ENCODE measurements around the gene FAM135A. TPM values are rescaled to one million over a fixed set of nuclear protein-coding genes. Genes with fewer than 3 reads are reported as not detected.

Gene FAM135A
- total and polyA plus RNA-seq, 2 of the 13 experiments (the other 11 are each of a cell fraction or from before 2014, with no cell fraction given), result 26.9 to 31.5 TPM

- no peaks in the 10 kb centered on the region for H4K20me1 ChIP-seq (ENCODE audit: insufficient read depth, low read length)
- in situ Hi-C loops (cut with HindIII; ENCODE audit: extremely low pct_ligation_motif_present, low pct_unique_long_range_greater_than_20kb) (no loop called here), intact Hi-C loops (cut with micrococcal nuclease; ENCODE audit: unreplicated experiment) (no loop called here)
- 25% methylated on average over 1 of the region's 1 CpG for WGBS (ENCODE audit: low lambda C conversion rate)
- BruUV-seq (replicated peaks), result no TSS peak
- H3K4me2 ChIP-seq (ENCODE audit: low read depth, low read length), result no peak overlapping the region
- ATAC-seq, result no peak
- no peak overlapping the region for H3K9ac ChIP-seq (ENCODE audit: insufficient read depth, low read depth, low read length)
- no peak for DNase-seq (ENCODE audit: low spot score)
- H3K36me3 ChIP-seq (replicated peaks in 1 of 2; ENCODE audit: control insufficient read depth in 1 of 2, insufficient read depth in 2 of 2, low read length in 2 of 2), result no peaks in the 10 kb centered on the region
- POLR2A ChIA-PET, result interaction anchor here (0.8 to 1.1 kb wide), 2 partner anchors 10 to 24 kb away, joined by 3 to 4 read pairs; partner anchors contain the start of gene FAM135A
- H3K79me2 ChIP-seq (ENCODE audit: insufficient read depth, low read length), result no peaks in the 10 kb centered on the region
- peaks cover 17% of the 10 kb centered on the region for H3K4me1 ChIP-seq (ENCODE audit: insufficient read depth, low read length)
- no peaks in the 10 kb centered on the region for H3K9me3 ChIP-seq (ENCODE audit: low read length)
- CTCF ChIA-PET (ENCODE audit: low intra/inter-chr PET ratio, low total read pairs), result no interaction called here
- FAIRE-seq, result no peak
- 0 out of 5 replicates have a peak, but pooled peaks cover 0 to 2% of the 10 kb centered on the region in 2 experiments for H3K27me3 ChIP-seq (ENCODE audit: control insufficient read depth in 1 of 2, insufficient read depth in 2 of 2, low read length in 2 of 2)
- H2AFZ ChIP-seq (ENCODE audit: low read length), result no peak overlapping the region
- H3K27ac ChIP-seq (ENCODE audit: extremely low read length, insufficient read depth, low read length), result no peak overlapping the region
- H3K4me3 ChIP-seq (replicated peaks in 1 of 3; ENCODE audit: insufficient read depth in 1 of 3, low read depth in 2 of 3, low read length in 3 of 3), result no peak overlapping the region
- no peak for TF ChIP-seq ZNF101 (CRISPR knock-in tag; IDR thresholded peaks at IDR 0.05; ENCODE audit: borderline replicate concordance, low read depth)
- TF ChIP-seq KDM4B (CRISPR knock-in tag; IDR thresholded peaks at IDR 0.05), result no peak
- no peak for TF ChIP-seq THAP11 (CRISPR knock-in tag; IDR thresholded peaks at IDR 0.05)
- TF ChIP-seq ZNF138 (CRISPR knock-in tag; IDR thresholded peaks at IDR 0.05; ENCODE audit: low read depth), result no peak
- no peak for TF ChIP-seq RERE (CRISPR knock-in tag; IDR thresholded peaks at IDR 0.05; ENCODE audit: low read depth)
- no peak for TF ChIP-seq PRMT3 (CRISPR knock-in tag; IDR thresholded peaks at IDR 0.05; ENCODE audit: borderline replicate concordance, low read depth)
- TF ChIP-seq, protein P1, sequence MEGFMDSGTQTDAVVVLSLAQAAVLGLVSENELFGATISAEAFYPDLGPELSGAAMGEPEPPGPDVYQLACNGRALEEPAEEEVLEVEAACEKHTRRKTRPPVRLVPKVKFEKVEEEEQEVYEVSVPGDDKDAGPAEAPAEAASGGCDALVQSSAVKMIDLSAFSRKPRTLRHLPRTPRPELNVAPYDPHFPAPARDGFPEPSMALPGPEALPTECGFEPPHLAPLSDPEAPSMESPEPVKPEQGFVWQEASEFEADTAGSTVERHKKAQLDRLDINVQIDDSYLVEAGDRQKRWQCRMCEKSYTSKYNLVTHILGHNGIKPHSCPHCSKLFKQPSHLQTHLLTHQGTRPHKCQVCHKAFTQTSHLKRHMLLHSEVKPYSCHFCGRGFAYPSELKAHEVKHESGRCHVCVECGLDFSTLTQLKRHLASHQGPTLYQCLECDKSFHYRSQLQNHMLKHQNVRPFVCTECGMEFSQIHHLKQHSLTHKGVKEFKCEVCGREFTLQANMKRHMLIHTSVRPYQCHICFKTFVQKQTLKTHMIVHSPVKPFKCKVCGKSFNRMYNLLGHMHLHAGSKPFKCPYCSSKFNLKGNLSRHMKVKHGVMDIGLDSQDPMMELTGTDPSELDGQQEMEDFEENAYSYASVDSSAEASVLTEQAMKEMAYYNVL (CRISPR knock-in tag; IDR thresholded peaks at IDR 0.05; ENCODE audit: borderline replicate concordance), result no peak
- TF ChIP-seq ZSCAN31 (CRISPR knock-in tag; IDR thresholded peaks at IDR 0.05; ENCODE audit: low read depth), result no peak
- TF ChIP-seq NR2F1 (CRISPR knock-in tag; IDR thresholded peaks at IDR 0.05), result no peak
- TF ChIP-seq KLF12 (CRISPR knock-in tag; IDR thresholded peaks at IDR 0.05; ENCODE audit: borderline replicate concordance), result no peak
- TF ChIP-seq RXRB (CRISPR knock-in tag; IDR thresholded peaks at IDR 0.05; ENCODE audit: borderline replicate concordance), result no peak
- TF ChIP-seq ZNF292 (CRISPR knock-in tag; IDR thresholded peaks at IDR 0.05; ENCODE audit: borderline replicate concordance, low read depth), result no peak
- no peak for TF ChIP-seq PRDM4 (CRISPR knock-in tag; IDR thresholded peaks at IDR 0.05; ENCODE audit: borderline replicate concordance)
- TF ChIP-seq ZFYVE20 (CRISPR knock-in tag; IDR thresholded peaks at IDR 0.05; ENCODE audit: borderline replicate concordance, low read depth), result no peak
Observed at GRCh38 chr6:70388814-70389213, 24.5 kb upstream of the FAM135A start.
